SKM-1 (cell line): ENCODE data around the gene ZAP70.

ENCODE experiments used
- DNase-seq: peaks from one replicate; lab custom pipeline; 2025; ENCODE audit not compliant: unreplicated experiment; lab: John Stamatoyannopoulos, UW

The ZAP70 gene

DNA sequence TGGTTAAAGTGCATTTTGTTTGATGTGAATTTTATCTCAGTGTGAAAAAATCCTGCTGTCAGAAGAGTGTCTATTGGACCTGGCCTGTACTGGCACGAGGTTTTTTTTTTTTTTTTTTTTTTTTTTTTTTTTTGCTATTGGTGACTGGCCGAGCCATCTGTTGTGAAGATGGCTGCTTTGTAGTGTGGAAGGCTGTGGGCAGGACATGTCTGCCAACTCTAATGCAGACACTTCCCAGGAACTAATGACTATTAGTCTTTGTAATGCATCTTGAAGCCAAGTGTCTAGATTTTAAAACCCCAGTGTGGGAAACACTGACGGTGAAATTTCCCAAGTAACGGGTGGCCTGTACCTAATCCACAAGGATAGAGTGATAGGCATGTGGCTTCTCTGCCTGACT, 34.3 kb downstream of the ZAP70 start:
- no peak for DNase-seq

DNA sequence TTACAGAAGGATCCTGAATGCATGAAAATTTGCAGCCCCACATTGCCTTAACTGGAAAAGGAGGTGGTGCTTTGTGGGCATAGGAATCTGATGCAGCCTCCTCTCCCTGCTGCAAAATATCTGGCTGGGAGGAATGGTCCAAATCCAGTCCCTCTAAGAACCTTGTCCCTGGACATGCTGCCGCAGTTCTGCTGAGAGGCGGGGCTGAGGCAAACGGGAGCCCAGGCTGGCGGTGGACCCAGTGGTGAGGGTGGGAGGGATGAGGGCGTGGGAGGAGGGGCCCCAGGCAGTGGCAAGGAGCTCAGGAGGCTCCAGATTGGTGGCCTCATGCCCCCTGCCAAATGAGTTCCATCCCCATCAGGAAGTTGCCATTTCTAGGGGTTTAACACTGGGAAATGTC, 36.2 kb downstream of the ZAP70 start:
- DNase-seq: no peak

DNA sequence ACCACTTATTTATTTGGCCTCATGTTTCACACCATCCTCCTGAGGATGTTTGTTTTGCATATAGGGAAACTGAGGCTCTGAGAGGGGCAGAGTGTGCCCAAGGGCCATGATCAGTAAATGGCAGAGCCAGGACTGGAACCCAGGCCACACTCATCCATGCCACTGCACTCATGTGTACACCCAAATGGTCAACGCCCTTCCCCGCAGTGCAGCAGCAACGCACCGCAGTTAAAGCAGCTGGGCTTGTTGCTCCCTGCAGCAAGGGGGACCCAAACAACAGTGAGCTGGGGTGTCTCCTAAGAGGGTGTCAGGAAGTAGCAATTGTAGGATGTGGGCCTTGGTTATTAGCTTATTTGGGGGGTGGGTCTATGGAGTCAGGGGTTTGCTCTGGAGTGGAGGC, 36.6 kb downstream of the ZAP70 start:
- no peak for DNase-seq

DNA sequence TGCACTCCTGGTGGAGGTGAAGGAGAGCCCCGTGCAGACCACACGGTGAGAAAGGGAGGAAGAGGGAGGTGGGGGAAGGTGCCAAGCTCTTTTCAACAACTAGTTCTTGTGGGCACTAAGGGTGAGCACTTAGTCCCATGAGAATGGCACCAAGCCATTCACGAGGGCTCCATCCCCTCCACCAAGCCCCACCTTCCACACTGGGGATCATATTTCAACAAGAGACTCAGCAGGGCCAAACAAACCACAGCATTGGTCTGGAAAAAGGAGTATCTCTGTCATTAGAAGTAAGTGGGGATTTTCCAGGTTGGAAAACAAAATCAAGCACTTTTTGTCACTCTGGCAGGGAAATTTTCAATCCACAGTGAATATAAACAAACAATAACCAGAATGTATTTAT, 38.4 kb downstream of the ZAP70 start:
- no peak for DNase-seq

DNA sequence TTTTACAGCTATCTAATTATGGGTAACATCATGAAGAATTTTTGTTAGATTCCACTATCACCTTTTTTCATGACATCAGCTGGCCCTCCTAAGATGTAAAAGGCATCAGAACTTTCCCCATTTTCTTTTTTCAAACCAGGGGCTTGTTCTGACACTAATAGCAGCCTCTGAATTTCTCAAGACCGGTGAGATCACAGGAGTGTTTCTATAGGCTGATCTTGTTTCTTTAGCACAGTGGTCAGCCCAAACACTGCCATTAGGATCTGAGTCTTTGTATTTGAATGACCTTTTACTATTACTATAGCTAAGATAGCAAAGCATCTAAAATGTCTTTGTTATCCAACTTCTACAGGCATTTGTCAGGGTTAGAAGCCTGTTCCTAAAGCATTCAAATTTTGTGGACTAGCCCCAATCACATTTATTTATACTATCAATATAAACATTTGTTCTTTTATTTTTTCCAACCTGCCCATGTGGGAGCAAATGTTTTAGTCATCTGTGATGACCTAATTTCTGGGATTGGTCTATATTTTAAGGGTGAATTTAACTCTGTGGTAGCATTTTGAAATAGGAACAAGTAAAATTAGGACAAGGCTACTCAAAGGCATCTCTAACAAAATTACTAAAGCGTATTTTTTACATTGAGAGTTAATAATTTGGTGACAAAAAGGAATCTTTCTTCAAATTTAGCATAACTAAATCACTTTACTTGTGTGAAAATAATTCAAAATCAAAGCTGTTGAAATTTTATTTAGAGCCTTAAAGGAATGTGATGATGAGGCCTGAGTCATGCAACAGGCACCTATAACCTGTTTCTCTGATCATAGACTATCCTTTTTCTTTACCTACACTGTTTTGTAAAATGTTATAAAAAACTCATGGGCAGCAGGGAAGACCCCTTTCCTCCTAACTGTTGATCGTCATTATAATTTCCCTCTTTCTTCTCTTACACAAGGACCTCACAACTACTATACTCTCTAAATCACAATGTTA, 39.3 kb downstream of the ZAP70 start:
- no peak for DNase-seq

DNA sequence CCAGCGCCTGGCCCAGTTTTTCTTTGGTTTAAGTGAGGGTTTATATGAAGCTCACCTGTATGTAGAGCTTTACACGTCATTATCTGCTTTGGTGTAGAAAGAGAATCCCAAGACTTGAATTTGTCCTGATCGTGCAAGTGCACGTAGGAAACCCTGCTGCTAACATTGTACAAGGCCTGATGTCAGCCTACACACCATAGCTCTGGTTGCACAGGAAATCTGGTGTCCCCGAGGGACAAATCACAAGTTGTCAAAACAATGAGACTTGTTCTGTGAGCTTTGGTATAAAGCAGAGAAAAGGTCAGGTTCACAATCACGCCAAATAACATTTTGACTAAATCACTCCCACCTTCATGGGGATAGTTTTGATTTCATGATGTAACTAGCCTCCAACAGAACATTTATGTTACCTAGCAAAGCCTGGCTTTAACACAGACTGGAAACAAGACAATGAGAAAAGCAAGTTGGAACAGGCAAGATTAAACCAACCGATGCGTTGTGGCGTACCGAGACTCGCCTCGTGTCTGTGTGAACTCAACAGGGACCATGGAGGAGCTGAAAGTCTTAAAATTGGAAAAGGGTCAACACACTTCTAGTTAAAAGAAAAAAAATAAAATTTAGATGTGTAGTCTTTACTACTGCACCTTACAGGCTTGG, 41.4 kb downstream of the ZAP70 start:
- no peak for DNase-seq

DNA sequence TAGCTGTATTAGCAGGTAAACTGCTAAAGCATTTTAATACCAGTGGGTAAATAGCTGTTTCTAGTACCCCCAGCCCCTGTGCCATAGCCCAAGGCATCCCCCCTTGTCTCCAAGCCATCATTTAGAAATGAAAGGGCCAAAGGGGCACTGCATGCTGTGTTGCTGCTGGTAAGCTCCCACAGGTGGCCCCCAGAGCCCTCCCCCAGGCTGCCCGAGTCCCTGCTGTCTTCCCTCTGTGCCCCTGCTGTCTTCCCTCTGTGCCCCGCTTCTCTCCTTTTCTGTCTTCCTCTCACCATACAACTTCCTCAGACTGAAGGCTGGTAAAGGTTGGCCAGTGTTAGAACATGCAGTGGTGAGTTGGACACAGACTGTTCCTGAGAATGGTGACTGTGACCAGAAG, 42.1 kb downstream of the ZAP70 start:
- no peak for DNase-seq

DNA sequence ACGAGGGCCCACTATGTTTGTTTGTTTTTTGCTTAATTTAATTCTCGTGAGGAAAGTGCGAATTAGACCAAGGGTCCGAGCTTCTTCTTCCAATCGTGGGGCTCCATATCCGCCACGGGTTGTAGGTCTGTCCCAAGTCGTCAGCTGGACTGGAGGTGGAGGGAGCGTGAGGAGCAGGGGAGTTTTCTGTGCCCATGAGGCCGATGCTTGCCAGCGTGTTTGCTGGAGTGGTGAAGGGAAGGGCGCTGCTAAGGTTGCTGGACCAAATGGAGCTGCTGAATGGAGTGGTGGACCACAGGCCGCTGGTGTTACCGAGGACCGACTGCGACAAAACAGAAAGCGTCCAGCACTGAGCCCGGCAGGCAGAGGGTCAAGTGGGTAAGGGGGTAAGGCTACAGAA, 43.7 kb downstream of the ZAP70 start:
- DNase-seq: no peak

DNA sequence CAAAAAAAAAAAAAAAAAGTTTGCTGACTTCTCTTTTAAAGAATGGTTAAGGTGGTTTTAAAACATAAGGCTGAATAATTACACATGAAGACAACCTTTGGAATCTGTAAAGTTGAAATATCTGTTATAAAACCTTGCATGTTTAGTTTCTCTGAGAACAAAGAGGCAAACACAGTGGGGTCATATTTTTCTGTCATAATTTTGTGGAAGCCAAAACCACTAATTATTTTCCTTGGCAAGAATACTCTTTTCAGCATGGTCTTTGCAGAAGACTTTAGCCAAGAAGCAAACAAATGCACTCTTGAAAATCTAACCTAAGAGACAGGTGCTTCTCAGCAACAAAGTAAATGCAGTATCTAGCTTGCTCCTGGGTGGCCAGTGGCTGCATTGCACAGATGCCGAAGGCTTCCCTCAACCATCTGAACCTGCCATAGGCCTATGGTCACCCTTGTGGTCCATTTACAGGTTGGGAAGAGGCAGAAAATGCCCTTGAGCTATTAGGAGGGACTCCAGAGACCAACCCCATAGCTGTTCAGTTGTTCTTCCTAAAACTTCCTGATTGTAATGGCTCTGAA, 44.8 kb downstream of the ZAP70 start:
- no peak for DNase-seq

DNA sequence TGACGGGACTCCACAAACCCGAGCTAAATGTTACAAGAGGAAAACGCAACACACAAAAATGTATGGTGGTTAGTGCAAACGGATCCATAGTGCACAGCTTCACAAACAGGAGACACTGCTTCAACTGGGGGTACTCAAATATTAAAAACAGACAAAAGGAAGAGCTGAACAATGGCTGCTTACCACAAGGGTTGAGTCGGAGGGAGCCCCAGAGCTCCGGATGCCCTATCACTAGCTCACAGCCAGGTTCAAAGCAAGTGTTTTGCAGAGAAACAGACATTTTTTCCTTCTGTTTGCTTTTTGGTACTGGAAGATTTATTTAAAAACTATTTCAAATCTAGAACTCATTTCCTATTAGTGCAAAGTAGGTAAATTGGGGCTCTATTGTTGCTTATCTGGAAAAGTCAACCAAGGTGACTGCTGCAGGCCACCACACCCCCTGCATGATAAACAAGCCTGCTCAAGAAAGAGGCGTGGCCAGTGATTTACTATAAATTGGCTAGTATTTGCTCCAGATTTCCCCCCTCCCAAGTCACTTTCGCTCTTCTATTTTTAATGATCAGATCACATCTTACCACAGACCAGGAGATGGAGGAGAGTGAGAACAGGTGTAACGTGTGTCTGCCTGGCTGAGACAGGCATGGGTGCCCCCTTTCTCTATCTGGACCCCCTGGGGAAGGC, 46.5 kb downstream of the ZAP70 start:
- DNase-seq: no peak

DNA sequence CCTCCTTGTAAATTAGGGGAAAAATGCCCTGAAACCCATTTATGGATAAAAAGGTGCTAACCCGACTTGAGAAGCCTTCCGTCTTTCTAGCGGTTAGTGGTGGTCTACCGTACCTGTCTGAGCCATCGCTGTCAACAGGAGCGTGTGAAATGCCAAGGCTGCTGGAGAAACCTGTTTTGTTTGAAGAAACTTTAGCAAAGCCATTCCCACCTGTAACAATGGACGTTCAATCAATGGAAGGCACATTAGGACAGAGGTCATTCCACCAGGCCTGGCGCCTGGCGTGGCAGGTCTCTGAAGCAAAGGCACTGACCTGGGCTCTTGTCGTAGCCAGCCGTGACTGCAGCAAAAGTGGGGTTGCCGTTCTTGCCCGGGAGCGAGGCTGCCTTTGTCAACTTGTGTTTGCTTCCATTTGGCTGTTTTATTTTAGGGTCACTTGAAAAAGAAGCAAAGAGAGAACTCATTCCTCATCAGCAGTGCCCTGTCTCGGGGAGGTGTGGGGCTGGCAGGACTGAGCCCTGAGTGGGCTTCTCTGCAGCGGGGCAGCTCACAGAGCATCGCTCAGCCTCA, 47.2 kb downstream of the ZAP70 start:
- no peak for DNase-seq

DNA sequence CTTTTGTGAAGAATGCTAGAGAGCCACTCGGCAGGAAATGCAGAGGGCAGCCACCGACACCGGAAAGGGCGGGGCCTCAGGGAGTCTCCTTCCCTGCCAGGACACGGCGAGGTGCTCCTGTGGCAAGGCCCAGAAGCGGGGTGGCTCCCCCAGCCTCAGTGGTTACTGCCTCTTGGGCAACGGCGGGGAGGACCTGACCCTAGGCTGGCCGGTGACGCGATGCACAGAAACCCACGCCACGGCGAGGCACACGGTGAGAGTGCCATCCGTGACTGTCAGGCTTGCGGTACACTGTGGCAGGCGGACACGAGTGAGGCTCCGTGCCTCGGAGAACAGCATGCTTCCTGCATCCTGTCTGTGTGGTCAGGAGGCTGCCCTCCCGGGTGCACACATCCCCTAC, 47.8 kb downstream of the ZAP70 start:
- DNase-seq: no peak

DNA sequence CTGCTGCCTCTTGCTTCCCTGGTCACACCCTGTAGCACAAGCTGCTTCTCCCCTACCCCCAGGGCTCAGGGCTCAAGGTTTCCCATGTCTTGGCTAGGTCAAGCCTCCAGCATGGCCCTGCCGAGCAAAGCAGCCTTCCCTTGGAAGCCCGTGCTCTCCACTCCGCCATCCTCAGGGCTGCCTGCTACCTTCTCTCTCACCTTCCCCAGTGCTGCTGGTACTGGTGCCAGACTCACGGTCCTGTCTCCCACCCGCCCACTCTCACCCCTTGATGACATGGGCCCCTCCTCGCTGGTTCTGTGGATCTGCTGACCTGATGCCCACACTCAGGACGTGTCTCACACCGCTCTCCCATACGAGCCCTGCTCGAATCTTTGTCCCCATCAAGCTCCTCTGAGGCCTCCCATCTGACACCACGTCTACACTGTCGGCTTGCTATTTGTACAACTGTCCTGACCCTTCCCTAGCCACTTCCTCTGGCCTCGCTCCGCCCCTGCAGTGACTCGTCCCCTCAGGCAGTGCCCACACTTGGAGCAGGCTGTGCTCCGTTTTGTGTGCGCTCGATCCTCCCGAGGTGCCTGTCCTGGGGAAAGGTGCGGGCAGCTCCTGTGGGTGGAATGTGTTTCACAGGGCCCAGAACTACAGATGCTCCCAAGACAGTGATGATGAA, 49.9 kb downstream of the ZAP70 start:
- no peak for DNase-seq

DNA sequence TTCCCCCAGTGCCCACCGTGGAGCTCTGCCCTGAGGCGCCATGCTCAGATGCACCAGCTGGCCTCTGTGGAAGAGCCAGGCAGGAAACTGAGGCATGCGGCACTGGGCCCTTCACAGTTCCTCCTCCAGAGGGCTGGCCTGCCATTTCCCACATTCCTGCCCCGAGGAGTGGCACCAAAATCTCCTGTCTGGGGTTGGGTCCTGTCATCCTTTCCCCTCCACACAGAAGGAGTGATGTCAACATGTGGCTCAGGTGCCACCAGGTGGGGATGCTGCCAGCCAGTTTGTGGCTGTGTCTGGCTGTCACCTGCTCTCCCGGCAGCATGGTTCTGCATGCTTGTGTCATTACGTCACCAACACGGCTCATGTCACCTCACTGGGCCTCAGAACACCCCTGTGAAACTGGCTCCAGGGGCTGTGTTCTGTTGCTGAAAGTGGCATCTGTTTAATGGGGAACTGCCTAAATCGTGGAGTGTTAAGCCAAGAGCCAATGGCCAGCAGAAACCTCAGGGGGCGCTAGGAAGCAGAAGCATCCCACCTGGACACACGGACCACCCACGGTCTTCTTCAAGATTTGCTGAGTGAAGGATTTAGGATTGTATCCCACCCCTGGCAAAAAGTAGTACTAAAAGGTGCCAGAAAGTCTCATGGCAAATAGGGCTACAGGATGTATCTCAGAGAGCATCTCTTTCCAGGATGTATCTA, 51.3 kb downstream of the ZAP70 start:
- DNase-seq: no peak

DNA sequence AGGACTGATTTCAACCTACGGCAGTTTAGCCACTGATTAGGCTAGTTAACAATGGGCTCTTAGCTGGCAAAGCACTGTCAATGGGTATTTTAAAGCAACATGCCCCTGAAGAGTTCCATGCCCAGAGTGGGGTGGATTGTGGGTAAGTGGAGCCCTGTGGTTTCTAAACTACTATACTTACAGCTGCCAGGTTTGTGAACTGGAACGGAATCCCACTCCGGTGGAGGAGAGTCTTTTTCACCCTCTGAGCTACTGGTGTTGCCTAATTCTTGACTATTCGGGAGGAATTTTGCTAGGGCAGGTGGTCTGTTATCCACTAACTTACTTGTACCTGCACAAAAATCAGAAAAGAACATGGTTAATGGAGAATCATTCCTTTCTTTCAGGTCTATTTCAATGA, 52.6 kb downstream of the ZAP70 start:
- DNase-seq: no peak

DNA sequence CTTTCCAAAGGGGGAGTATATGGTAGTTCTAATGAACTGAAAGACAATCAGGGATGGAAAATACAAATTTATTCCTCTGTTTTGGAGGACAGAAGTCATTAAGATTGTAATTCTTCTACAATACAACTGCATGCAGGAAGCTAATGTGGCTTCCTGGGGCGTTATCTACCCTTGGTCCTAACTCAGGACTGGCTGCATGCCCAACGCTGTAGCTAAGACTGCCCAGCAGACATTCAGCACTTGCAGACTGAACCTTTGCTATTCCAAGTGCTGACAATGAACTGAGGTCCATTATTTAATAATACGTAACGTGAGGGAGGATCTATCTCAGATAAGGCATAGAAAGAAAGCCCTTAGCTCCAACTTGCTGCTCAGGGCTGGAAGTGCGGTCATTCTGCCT, 53.2 kb downstream of the ZAP70 start:
- DNase-seq: no peak

DNA sequence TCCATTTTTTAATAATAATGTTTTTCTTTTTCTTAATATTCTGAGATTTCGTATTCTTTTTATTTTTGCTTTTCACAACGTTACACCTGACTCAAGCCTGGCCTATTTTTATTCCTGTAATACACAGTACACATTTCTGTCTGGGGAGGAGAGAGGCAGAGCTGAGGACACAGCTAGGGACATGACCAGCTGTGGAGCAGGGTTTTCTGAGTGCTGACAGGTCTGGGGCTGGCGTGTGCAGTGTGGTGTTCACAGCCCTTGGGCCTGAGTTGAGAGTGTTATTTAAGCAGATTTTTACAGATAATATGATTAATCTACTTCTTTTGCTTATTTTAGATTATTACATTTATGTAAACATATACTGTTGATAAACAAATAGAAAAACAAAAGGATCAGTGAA, 55.9 kb downstream of the ZAP70 start:
- DNase-seq: no peak

DNA sequence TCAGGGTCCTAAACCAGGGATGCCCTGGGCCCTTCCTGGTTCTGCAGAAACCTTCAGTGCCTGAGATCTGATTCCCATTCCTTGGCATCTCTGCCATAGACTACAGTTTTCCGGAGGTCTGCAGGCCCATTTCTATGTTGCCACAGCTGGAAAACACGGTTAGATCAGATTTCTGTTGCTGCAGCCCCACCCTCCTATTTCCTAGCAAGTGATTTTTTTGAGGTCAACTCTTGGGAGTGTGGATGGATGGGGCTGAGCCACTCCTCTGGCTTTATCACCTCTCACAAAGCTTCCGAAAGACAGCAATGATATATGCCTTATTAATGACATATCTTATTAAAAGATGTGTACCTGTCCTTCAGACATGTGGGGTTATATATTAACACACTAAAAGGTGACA, 56.3 kb downstream of the ZAP70 start:
- no peak for DNase-seq

DNA sequence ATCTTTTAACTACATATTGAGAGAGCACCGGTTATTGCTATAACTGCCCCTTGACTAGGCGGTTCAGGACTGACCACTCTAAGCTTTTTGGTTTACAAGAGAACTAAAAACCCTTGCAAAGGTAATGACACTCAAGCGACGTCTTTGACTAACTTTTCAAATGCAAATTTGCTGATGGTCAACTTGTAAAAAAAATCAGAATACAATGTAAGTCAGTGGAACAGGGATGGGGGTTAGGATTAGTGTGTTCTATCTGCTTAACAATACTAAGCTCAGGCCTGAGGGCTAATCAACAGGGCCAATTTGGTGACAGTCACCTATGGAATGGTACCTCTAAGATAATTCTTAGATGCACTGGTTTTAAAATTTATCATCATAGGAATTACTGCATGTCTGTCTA, 57.1 kb downstream of the ZAP70 start:
- DNase-seq: no peak

DNA sequence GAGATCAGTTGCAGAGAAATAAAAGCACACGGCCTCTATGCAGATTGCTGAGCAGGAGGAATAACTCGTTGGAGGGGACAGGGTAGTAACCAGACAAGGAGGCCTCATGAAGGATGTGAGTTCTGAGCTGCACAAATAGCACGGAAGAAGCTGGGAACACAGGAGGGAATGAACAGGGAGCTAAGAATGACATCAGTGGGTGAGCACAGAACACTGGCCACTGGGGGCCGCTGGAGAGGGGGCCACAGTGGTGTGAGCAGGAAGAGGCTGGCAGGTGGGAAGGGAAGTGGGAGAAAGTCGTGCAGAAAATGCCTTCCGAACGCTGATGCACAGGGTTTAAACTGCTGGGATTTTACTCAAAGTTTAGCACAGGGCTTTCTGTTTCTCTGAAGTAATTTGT, 61.0 kb downstream of the ZAP70 start:
- no peak for DNase-seq
